ENCODE data around the gene IFNG-AS1.

The IFNG-AS1 gene

GRCh38 chr12:68031174-68031573 lies 41.9 kb downstream of the IFNG-AS1 start:
- no peak overlapping the region for H4K8ac ChIP-seq (ENCODE audit: low read depth, low read length)

GRCh38 chr12:68031881-68032739 lies 42.9 kb downstream of the IFNG-AS1 start:
- Histone ChIP-seq H3K27me3 (ENCODE audit: control insufficient read depth in 3 of 3, insufficient read depth in 3 of 3, low read depth in 1 of 3, low read length in 3 of 3) (no peaks in the 10 kb centered on the region), H3K36me3 (replicated peaks in 1 of 2; ENCODE audit: control insufficient read depth in 2 of 2, insufficient read depth in 2 of 2, low read length in 2 of 2) (no peaks in the 10 kb centered on the region), H3K9ac (ENCODE audit: low read depth, low read length, poor library complexity) (no peak overlapping the region), H2AFZ (ENCODE audit: low read length) (no peak overlapping the region), H3K9me3 (replicated peaks in 1 of 2; ENCODE audit: control insufficient read depth in 2 of 2, insufficient read depth in 1 of 2, low read depth in 1 of 2, low read length in 2 of 2) (no peaks in the 10 kb centered on the region), H3K23ac (ENCODE audit: low read depth, low read length, poor library complexity) (no peak overlapping the region), H3K18ac (ENCODE audit: low read length) (no peak overlapping the region), H2BK12ac (ENCODE audit: low read length) (no peak overlapping the region), H3K4me3 (ENCODE audit: low read length in 2 of 2) (no peak overlapping the region), H2BK5ac (ENCODE audit: low read length) (no peak overlapping the region), H3K4me1 (ENCODE audit: control insufficient read depth in 2 of 2, insufficient read depth in 1 of 2, low read depth in 1 of 2, low read length in 2 of 2) (no peaks in the 10 kb centered on the region), H2BK15ac (ENCODE audit: low read length) (no peak overlapping the region), H3K27ac (replicated peaks; ENCODE audit: low read length) (no peak overlapping the region), H2AK5ac (ENCODE audit: low read depth, low read length) (no peak overlapping the region), H4K8ac (ENCODE audit: low read depth, low read length) (no peak overlapping the region), H4K91ac (ENCODE audit: low read depth, low read length, poor library complexity) (no peak overlapping the region), H3K4ac (ENCODE audit: low read length) (no peak overlapping the region), H3K4me2 (ENCODE audit: insufficient read depth, low read length, poor library complexity, severe bottlenecking) (no peak overlapping the region), H3K79me1 (ENCODE audit: low read depth, low read length) (no peaks in the 10 kb centered on the region), H3K14ac (ENCODE audit: low read length) (no peak overlapping the region), H2BK120ac (ENCODE audit: low read depth, low read length) (no peak overlapping the region)
- no CpG with 5 or more reads among the region's 9 CpGs for WGBS, 2 donors (ENCODE audit: extremely low coverage in 2 of 2, insufficient read length in 2 of 2, insufficient replicate concordance in 1 of 2)
- DNase-seq (ENCODE audit: low spot score), result no peak

More at GRCh38 chr12:68031174-68031573, 41.9 kb downstream of the IFNG-AS1 start:
- WGBS, 2 donors (ENCODE audit: extremely low coverage in 2 of 2, insufficient read length in 2 of 2, insufficient replicate concordance in 1 of 2), result no CpG with 5 or more reads among the region's 3 CpGs
- no peak overlapping the region for H3K27ac ChIP-seq (replicated peaks; ENCODE audit: low read length)
- no peak overlapping the region for H2BK120ac ChIP-seq (ENCODE audit: low read depth, low read length)
- H3K79me1 ChIP-seq (ENCODE audit: low read depth, low read length), result no peaks in the 10 kb centered on the region
- H3K18ac ChIP-seq (ENCODE audit: low read length), result no peak overlapping the region
- H2AFZ ChIP-seq (ENCODE audit: low read length), result no peak overlapping the region
- no peak overlapping the region for H4K91ac ChIP-seq (ENCODE audit: low read depth, low read length, poor library complexity)
- H2BK12ac ChIP-seq (ENCODE audit: low read length), result no peak overlapping the region
- H3K4me2 ChIP-seq (ENCODE audit: insufficient read depth, low read length, poor library complexity, severe bottlenecking), result no peak overlapping the region
- no peak for DNase-seq (ENCODE audit: low spot score)
- no peak overlapping the region for H3K14ac ChIP-seq (ENCODE audit: low read length)
- H2AK5ac ChIP-seq (ENCODE audit: low read depth, low read length), result no peak overlapping the region
- H3K36me3 ChIP-seq (replicated peaks in 1 of 2; ENCODE audit: control insufficient read depth in 2 of 2, insufficient read depth in 2 of 2, low read length in 2 of 2), result no peaks in the 10 kb centered on the region
- no peaks in the 10 kb centered on the region for H3K27me3 ChIP-seq (ENCODE audit: control insufficient read depth in 3 of 3, insufficient read depth in 3 of 3, low read depth in 1 of 3, low read length in 3 of 3)
- no peaks in the 10 kb centered on the region for H3K9me3 ChIP-seq (replicated peaks in 1 of 2; ENCODE audit: control insufficient read depth in 2 of 2, insufficient read depth in 1 of 2, low read depth in 1 of 2, low read length in 2 of 2)
- H2BK15ac ChIP-seq (ENCODE audit: low read length), result no peak overlapping the region
- H3K4me3 ChIP-seq (ENCODE audit: low read length in 2 of 2), result no peak overlapping the region
- H3K4ac ChIP-seq (ENCODE audit: low read length), result no peak overlapping the region
- no peak overlapping the region for H3K23ac ChIP-seq (ENCODE audit: low read depth, low read length, poor library complexity)
- H2BK5ac ChIP-seq (ENCODE audit: low read length), result no peak overlapping the region
- H3K4me1 ChIP-seq (ENCODE audit: control insufficient read depth in 2 of 2, insufficient read depth in 1 of 2, low read depth in 1 of 2, low read length in 2 of 2), result no peaks in the 10 kb centered on the region
- H3K9ac ChIP-seq (ENCODE audit: low read depth, low read length, poor library complexity), result no peak overlapping the region

- Histone ChIP-seq H2BK5ac (ENCODE audit: low read length) (no peak overlapping the region), H3K18ac (ENCODE audit: low read length) (no peak overlapping the region), H4K8ac (ENCODE audit: low read depth, low read length) (no peak overlapping the region), H3K4me2 (ENCODE audit: insufficient read depth, low read length, poor library complexity, severe bottlenecking) (no peak overlapping the region), H2BK15ac (ENCODE audit: low read length) (no peak overlapping the region), H3K79me1 (ENCODE audit: low read depth, low read length) (no peaks in the 10 kb centered on the region), H2BK120ac (ENCODE audit: low read depth, low read length) (no peak overlapping the region), H3K27ac (replicated peaks; ENCODE audit: low read length) (no peak overlapping the region), H3K23ac (ENCODE audit: low read depth, low read length, poor library complexity) (no peak overlapping the region), H3K4me1 (ENCODE audit: control insufficient read depth in 2 of 2, insufficient read depth in 1 of 2, low read depth in 1 of 2, low read length in 2 of 2) (no peaks in the 10 kb centered on the region), H3K14ac (ENCODE audit: low read length) (no peak overlapping the region), H3K4me3 (ENCODE audit: low read length in 2 of 2) (no peak overlapping the region), H2BK12ac (ENCODE audit: low read length) (no peak overlapping the region), H3K36me3 (replicated peaks in 1 of 2; ENCODE audit: control insufficient read depth in 2 of 2, insufficient read depth in 2 of 2, low read length in 2 of 2) (no peaks in the 10 kb centered on the region), H3K27me3 (ENCODE audit: control insufficient read depth in 3 of 3, insufficient read depth in 3 of 3, low read depth in 1 of 3, low read length in 3 of 3) (no peaks in the 10 kb centered on the region), H2AFZ (ENCODE audit: low read length) (no peak overlapping the region), H3K4ac (ENCODE audit: low read length) (no peak overlapping the region), H3K9ac (ENCODE audit: low read depth, low read length, poor library complexity) (no peak overlapping the region), H2AK5ac (ENCODE audit: low read depth, low read length) (no peak overlapping the region), H4K91ac (ENCODE audit: low read depth, low read length, poor library complexity) (no peak overlapping the region), H3K9me3 (replicated peaks in 1 of 2; ENCODE audit: control insufficient read depth in 2 of 2, insufficient read depth in 1 of 2, low read depth in 1 of 2, low read length in 2 of 2) (no peaks in the 10 kb centered on the region)
- no CpG with 5 or more reads among the region's 5 CpGs for WGBS, 2 donors (ENCODE audit: extremely low coverage in 2 of 2, insufficient read length in 2 of 2, insufficient replicate concordance in 1 of 2)
- DNase-seq (ENCODE audit: low spot score), result no peak
These were observed 45.3 kb downstream of the IFNG-AS1 start for GRCh38 chr12:68034567-68034966.

DNA sequence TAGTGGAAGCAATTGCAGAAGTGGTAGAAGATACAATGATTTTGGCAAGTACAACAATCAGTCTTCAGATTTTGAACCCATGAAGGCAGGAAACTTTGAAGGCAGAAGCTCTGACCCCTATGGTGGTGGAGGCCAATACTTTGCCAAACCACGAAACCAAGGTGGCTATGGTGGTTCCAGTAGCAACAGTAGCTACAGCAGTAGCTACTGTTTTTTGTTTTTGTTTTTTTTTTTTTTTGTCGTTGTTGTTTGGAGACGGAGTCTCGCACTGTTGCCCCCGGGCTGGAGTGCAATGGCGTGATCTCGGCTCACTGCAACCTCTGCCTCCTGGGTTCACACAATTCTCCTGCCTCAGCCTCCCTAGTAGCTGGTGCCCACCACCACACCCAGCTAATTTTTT lies 47.4 kb downstream of the IFNG-AS1 start:
- no peak overlapping the region for H2BK120ac ChIP-seq (ENCODE audit: low read depth, low read length)
- no peaks in the 10 kb centered on the region for H3K4me1 ChIP-seq (ENCODE audit: control insufficient read depth in 2 of 2, insufficient read depth in 1 of 2, low read depth in 1 of 2, low read length in 2 of 2)
- no peak overlapping the region for H3K14ac ChIP-seq (ENCODE audit: low read length)
- no peak overlapping the region for H2AK5ac ChIP-seq (ENCODE audit: low read depth, low read length)
- H3K79me1 ChIP-seq (ENCODE audit: low read depth, low read length), result no peaks in the 10 kb centered on the region
- H3K9ac ChIP-seq (ENCODE audit: low read depth, low read length, poor library complexity), result no peak overlapping the region
- H4K8ac ChIP-seq (ENCODE audit: low read depth, low read length), result no peak overlapping the region
- no peak overlapping the region for H3K27ac ChIP-seq (replicated peaks; ENCODE audit: low read length)
- H3K4ac ChIP-seq (ENCODE audit: low read length), result no peak overlapping the region
- H3K27me3 ChIP-seq (ENCODE audit: control insufficient read depth in 3 of 3, insufficient read depth in 3 of 3, low read depth in 1 of 3, low read length in 3 of 3), result no peaks in the 10 kb centered on the region
- no peak overlapping the region for H3K4me2 ChIP-seq (ENCODE audit: insufficient read depth, low read length, poor library complexity, severe bottlenecking)
- H2AFZ ChIP-seq (ENCODE audit: low read length), result no peak overlapping the region
- H2BK15ac ChIP-seq (ENCODE audit: low read length), result no peak overlapping the region
- H2BK12ac ChIP-seq (ENCODE audit: low read length), result no peak overlapping the region
- no peaks in the 10 kb centered on the region for H3K9me3 ChIP-seq (replicated peaks in 1 of 2; ENCODE audit: control insufficient read depth in 2 of 2, insufficient read depth in 1 of 2, low read depth in 1 of 2, low read length in 2 of 2)
- H3K36me3 ChIP-seq (replicated peaks in 1 of 2; ENCODE audit: control insufficient read depth in 2 of 2, insufficient read depth in 2 of 2, low read length in 2 of 2), result no peaks in the 10 kb centered on the region
- no peak overlapping the region for H3K4me3 ChIP-seq (ENCODE audit: low read length in 2 of 2)
- no peak overlapping the region for H3K23ac ChIP-seq (ENCODE audit: low read depth, low read length, poor library complexity)
- H2BK5ac ChIP-seq (ENCODE audit: low read length), result no peak overlapping the region
- DNase-seq (ENCODE audit: low spot score), result no peak
- WGBS, 2 donors (ENCODE audit: extremely low coverage in 2 of 2, insufficient read length in 2 of 2, insufficient replicate concordance in 1 of 2), result no CpG with 5 or more reads among the region's 7 CpGs
- no peak overlapping the region for H4K91ac ChIP-seq (ENCODE audit: low read depth, low read length, poor library complexity)
- H3K18ac ChIP-seq (ENCODE audit: low read length), result no peak overlapping the region
